ENCODE data around the gene GXYLT1. TPM values are rescaled to one million over a fixed set of nuclear protein-coding genes. Genes with fewer than 3 reads are reported as not detected.

GXYLT1 gene
- total RNA-seq, 4 donors from 2014 or later: 5.6 to 10.9 (median 9.9) TPM

- no peak for DNase-seq (ENCODE audit: low spot score in 2 of 2)
- Histone ChIP-seq H3K4me1 (peaks cover 16% of the 10 kb centered on the region), H3K36me3 (no peaks in the 10 kb centered on the region), H3K27me3 (no peaks in the 10 kb centered on the region), H3K27ac (no peak overlapping the region), H3K9me3 (no peaks in the 10 kb centered on the region), H3K4me3 (no peak overlapping the region)
- WGBS: 81% methylated on average over 1 of the region's 1 CpG
- TF ChIP-seq POLR2A (IDR thresholded peaks at IDR 0.05) (no peak), CTCF (IDR thresholded peaks at IDR 0.05) (no peak), EP300 (IDR thresholded peaks at IDR 0.05) (no peak), POLR2AphosphoS5 (IDR thresholded peaks at IDR 0.05) (no peak)
Observed at GRCh38 chr12:42126963-42127362, 17.7 kb downstream of the GXYLT1 start.

GRCh38 chr12:42125388-42125767 lies 19.3 kb downstream of the GXYLT1 start:
- TF ChIP-seq POLR2A (IDR thresholded peaks at IDR 0.05): no peak
- no peak for TF ChIP-seq EP300 (IDR thresholded peaks at IDR 0.05)
- no peak for TF ChIP-seq CTCF (IDR thresholded peaks at IDR 0.05)
- TF ChIP-seq POLR2AphosphoS5 (IDR thresholded peaks at IDR 0.05): no peak
- DNase-seq (ENCODE audit: low spot score in 2 of 2): no peak
- H3K4me3 ChIP-seq: no peak overlapping the region
- no peaks in the 10 kb centered on the region for H3K9me3 ChIP-seq
- no peaks in the 10 kb centered on the region for H3K36me3 ChIP-seq
- WGBS: 42% methylated on average over 1 of the region's 1 CpG
- H3K4me1 ChIP-seq: peaks cover 6% of the 10 kb centered on the region
- H3K27me3 ChIP-seq: no peaks in the 10 kb centered on the region
- no peak overlapping the region for H3K27ac ChIP-seq

- Histone ChIP-seq H3K9me3 (no peaks in the 10 kb centered on the region), H3K27ac (no peak overlapping the region), H3K4me1 (peaks cover under 1% of the 10 kb centered on the region), H3K36me3 (no peaks in the 10 kb centered on the region), H3K4me3 (no peak overlapping the region), H3K27me3 (no peaks in the 10 kb centered on the region)
- no peak for DNase-seq (ENCODE audit: low spot score in 2 of 2)
- TF ChIP-seq CTCF (IDR thresholded peaks at IDR 0.05) (no peak), EP300 (IDR thresholded peaks at IDR 0.05) (no peak), POLR2A (IDR thresholded peaks at IDR 0.05) (no peak), POLR2AphosphoS5 (IDR thresholded peaks at IDR 0.05) (no peak)
- WGBS: 49% methylated on average over 5 of the region's 5 CpGs
Observed at GRCh38 chr12:42124764-42125387, 19.8 kb downstream of the GXYLT1 start.

GRCh38 chr12:42119085-42119633 lies 25.5 kb downstream of the GXYLT1 start:
- TF ChIP-seq CTCF (IDR thresholded peaks at IDR 0.05) (no peak), EP300 (IDR thresholded peaks at IDR 0.05) (no peak), POLR2A (IDR thresholded peaks at IDR 0.05) (no peak), POLR2AphosphoS5 (IDR thresholded peaks at IDR 0.05) (no peak)
- Histone ChIP-seq H3K4me3 (no peak overlapping the region), H3K4me1 (no peaks in the 10 kb centered on the region), H3K27me3 (no peaks in the 10 kb centered on the region), H3K36me3 (peaks cover 13% of the 10 kb centered on the region), H3K27ac (no peak overlapping the region), H3K9me3 (no peaks in the 10 kb centered on the region)
- 61% methylated on average over 2 of the region's 2 CpGs for WGBS
- DNase-seq (ENCODE audit: low spot score in 2 of 2): no peak

- Histone ChIP-seq H3K4me1 (no peaks in the 10 kb centered on the region), H3K27ac (no peak overlapping the region), H3K36me3 (peaks cover 13% of the 10 kb centered on the region), H3K4me3 (no peak overlapping the region), H3K9me3 (no peaks in the 10 kb centered on the region), H3K27me3 (no peaks in the 10 kb centered on the region)
- DNase-seq (ENCODE audit: low spot score in 2 of 2): no peak
- TF ChIP-seq POLR2A (IDR thresholded peaks at IDR 0.05): no peak
- no peak for TF ChIP-seq EP300 (IDR thresholded peaks at IDR 0.05)
- TF ChIP-seq CTCF (IDR thresholded peaks at IDR 0.05): no peak
- no peak for TF ChIP-seq POLR2AphosphoS5 (IDR thresholded peaks at IDR 0.05)
- 89% methylated on average over 5 of the region's 5 CpGs for WGBS
Observed at GRCh38 chr12:42118136-42118879, 26.4 kb downstream of the GXYLT1 start.
